ENCODE results near the gene VAMP5.

Gene VAMP5

DNA sequence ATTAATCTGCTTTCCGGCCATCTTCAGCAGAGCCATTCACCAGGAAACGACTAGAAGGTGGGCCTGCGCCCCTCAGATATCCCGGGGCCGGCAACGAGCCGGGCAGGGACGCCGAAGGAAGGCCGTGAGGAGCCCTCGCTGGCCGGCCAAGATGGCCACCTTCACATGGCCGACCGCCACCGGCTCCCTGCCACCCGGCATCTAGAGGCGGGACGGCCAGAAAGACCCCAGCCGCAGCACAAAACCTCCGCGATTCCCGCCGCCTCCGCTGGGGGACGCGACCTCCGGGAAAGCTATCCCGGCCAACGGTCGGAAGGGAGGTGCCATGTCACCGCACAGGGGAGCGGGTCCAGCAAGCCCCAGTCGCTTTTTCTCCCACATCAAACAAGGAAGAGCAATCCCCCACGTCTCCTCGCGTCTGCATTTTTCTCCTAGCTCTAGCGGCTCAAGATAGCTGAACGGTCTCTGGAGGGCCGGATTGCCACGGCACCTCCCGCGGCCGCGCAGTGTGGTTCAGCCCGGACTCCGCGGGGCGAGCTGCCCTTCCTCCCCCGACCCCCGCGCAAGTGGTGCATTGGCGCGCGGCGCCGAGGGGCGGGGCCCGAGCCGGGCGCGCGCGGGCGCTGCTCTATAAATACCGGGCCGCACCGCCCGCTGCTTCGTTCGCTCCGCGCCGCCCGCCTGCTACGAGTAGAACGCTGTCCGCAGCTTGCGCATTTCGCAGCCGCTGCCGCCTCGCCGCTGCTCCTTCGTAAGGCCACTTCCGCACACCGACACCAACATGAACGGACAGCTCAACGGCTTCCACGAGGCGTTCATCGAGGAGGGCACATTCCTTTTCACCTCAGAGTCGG lies 45.5 kb upstream of the VAMP5 start, which contains the start of gene MAT2A:
MAT2A (plus strand) TSS at position 662 of the 854 bp plus-strand sequence; CDS start at position 782, 120 bp downstream.
- Histone ChIP-seq H3K79me2 (peaks cover 14% of the 10 kb centered on the region), H3K4me1 (peaks cover 30% of the 10 kb centered on the region), H3K27me3 (ENCODE audit: control insufficient read depth, insufficient read depth, low read length) (no peaks in the 10 kb centered on the region), H3K27ac (peak within 1 kb of the TSS; percentile 99), H3K4me3 (ENCODE audit: low read depth, low read length) (peak within 1 kb of the TSS; percentile 97), H3K4me2 (ENCODE audit: low read length) (peak within 1 kb of the TSS; percentile 98), H3K36me3 (ENCODE audit: control insufficient read depth, insufficient read depth, low read length) (no peaks in the 10 kb centered on the region), H2AFZ (peak within 1 kb of the TSS; percentile 90), H3K9me3 (ENCODE audit: control insufficient read depth, low read length) (no peaks in the 10 kb centered on the region), H3K9ac (peak within 1 kb of the TSS; percentile 99)
- TF ChIP-seq CTCF (IDR thresholded peaks at IDR 0.05) = peak; percentile 80

- TF ChIP-seq CTCF (IDR thresholded peaks at IDR 0.05) = no peak
- Histone ChIP-seq H3K9me3 (ENCODE audit: control insufficient read depth, low read length) (no peaks in the 10 kb centered on the region), H3K79me2 (peaks cover 14% of the 10 kb centered on the region), H3K27ac (peak overlapping the region; percentile 99), H3K4me3 (ENCODE audit: low read depth, low read length) (peak overlapping the region; percentile 97), H2AFZ (peak overlapping the region; percentile 90), H3K4me2 (ENCODE audit: low read length) (peak overlapping the region; percentile 98), H3K9ac (peak overlapping the region; percentile 99), H3K4me1 (peaks cover 30% of the 10 kb centered on the region), H3K36me3 (ENCODE audit: control insufficient read depth, insufficient read depth, low read length) (no peaks in the 10 kb centered on the region), H3K27me3 (ENCODE audit: control insufficient read depth, insufficient read depth, low read length) (no peaks in the 10 kb centered on the region)
Observed at GRCh38 chr2:85539361-85540132, 44.7 kb upstream of the VAMP5 start.

- H3K4me3 ChIP-seq (ENCODE audit: low read depth, low read length) = peak overlapping the region; percentile 97
- TF ChIP-seq CTCF (IDR thresholded peaks at IDR 0.05) = no peak
- H3K79me2 ChIP-seq = peaks cover 14% of the 10 kb centered on the region
- H3K9ac ChIP-seq = no peak overlapping the region
- no peaks in the 10 kb centered on the region for H3K9me3 ChIP-seq (ENCODE audit: control insufficient read depth, low read length)
- H3K36me3 ChIP-seq (ENCODE audit: control insufficient read depth, insufficient read depth, low read length) = no peaks in the 10 kb centered on the region
- no peak overlapping the region for H2AFZ ChIP-seq
- H3K27me3 ChIP-seq (ENCODE audit: control insufficient read depth, insufficient read depth, low read length) = no peaks in the 10 kb centered on the region
- peak overlapping the region; percentile 98 for H3K4me2 ChIP-seq (ENCODE audit: low read length)
- peak overlapping the region; percentile 99 for H3K27ac ChIP-seq
- H3K4me1 ChIP-seq = peaks cover 32% of the 10 kb centered on the region
Observed at GRCh38 chr2:85540133-85540648, 44.0 kb upstream of the VAMP5 start.

- TF ChIP-seq CTCF (IDR thresholded peaks at IDR 0.05) = no peak
- H2AFZ ChIP-seq = no peak overlapping the region
- H3K4me2 ChIP-seq (ENCODE audit: low read length) = peak overlapping the region; percentile 98
- no peaks in the 10 kb centered on the region for H3K27me3 ChIP-seq (ENCODE audit: control insufficient read depth, insufficient read depth, low read length)
- no peak overlapping the region for H3K27ac ChIP-seq
- peaks cover 14% of the 10 kb centered on the region for H3K79me2 ChIP-seq
- H3K4me1 ChIP-seq = peaks cover 34% of the 10 kb centered on the region
- H3K4me3 ChIP-seq (ENCODE audit: low read depth, low read length) = peak overlapping the region; percentile 97
- no peaks in the 10 kb centered on the region for H3K9me3 ChIP-seq (ENCODE audit: control insufficient read depth, low read length)
- no peak overlapping the region for H3K9ac ChIP-seq
- no peaks in the 10 kb centered on the region for H3K36me3 ChIP-seq (ENCODE audit: control insufficient read depth, insufficient read depth, low read length)
Observed at GRCh38 chr2:85541262-85541661, 43.0 kb upstream of the VAMP5 start.
